Measurements from ENCODE around the gene EML2. TPM values are rescaled to one million over a fixed set of nuclear protein-coding genes. Genes with fewer than 3 reads are reported as not detected.

The EML2 gene
- total and polyA plus RNA-seq, 2 of the 8 experiments (the other 6 are each of a cell fraction or from before 2014, with no cell fraction given) = 28.8 to 29.4 TPM

- no peak for TF ChIP-seq KDM1A (IDR thresholded peaks at IDR 0.05; ENCODE audit: borderline replicate concordance, low read length)
Measured at GRCh38 chr19:45589768-45590167, 49.4 kb downstream of the EML2 start (continued).

Data from H1 (cell line).